ENCODE measurements around the gene ALG13.
"Not testable (repeated sequence)": the region's sequence is repeated elsewhere in the genome, so short reads cannot be mapped to it uniquely, and the experiment has no call there.

Gene ALG13

GRCh38 chrX:111761578-111762135 lies 80.7 kb downstream of the ALG13 start:
- DNase-seq = no peak

- no peak for DNase-seq
Observed at GRCh38 chrX:111778591-111778990, 97.6 kb downstream of the ALG13 start.

GRCh38 chrX:111779582-111779981 lies 98.6 kb downstream of the ALG13 start:
- no peak for DNase-seq

GRCh38 chrX:111784667-111785066 lies 103.7 kb downstream of the ALG13 start:
- no peak for DNase-seq

GRCh38 chrX:111790054-111790453 lies 109.1 kb downstream of the ALG13 start:
- not testable (repeated sequence) for DNase-seq
